IgD-negative memory B cell (primary cell): ENCODE results near the gene MYL3. TPM values are rescaled to one million over a fixed set of nuclear protein-coding genes. Genes with fewer than 3 reads are reported as not detected.
A peak's percentile ranks its signal among the peaks of the same experiment; 100 is the strongest.

Experiments used
- H3K27ac Mint-ChIP-seq, 3 donors: one replicate each; pipeline ENCODE4 v1.8.0; 2020 to 2022; ENCODE audit warnings: mild to moderate bottlenecking in 3 of 3, mixed read lengths in 3 of 3, moderate library complexity in 1 of 3
- H3K27me3 Mint-ChIP-seq: one replicate; pipeline ENCODE4 v1.8.0; 2021; ENCODE audit warnings: mixed read lengths
- H3K36me3 Mint-ChIP-seq: one replicate; pipeline ENCODE4 v1.8.0; 2020; ENCODE audit warnings: mild to moderate bottlenecking, mixed read lengths
- H3K4me1 Mint-ChIP-seq, 3 donors: one replicate each; pipeline ENCODE4 v1.8.0; 2020 to 2022; ENCODE audit warnings: mixed read lengths in 3 of 3, mild to moderate bottlenecking in 1 of 3
- H3K4me3 Mint-ChIP-seq, 4 donors: one replicate each; pipeline ENCODE4 v1.8.0; 2020 to 2022; ENCODE audit warnings: mild to moderate bottlenecking in 4 of 4, mixed read lengths in 4 of 4, moderate library complexity in 3 of 4
- H3K9me3 Mint-ChIP-seq, 3 donors: one replicate each; pipeline ENCODE4 v1.8.0; 2020 to 2021; ENCODE audit warnings: mixed read lengths in 3 of 3, mild to moderate bottlenecking in 1 of 3
- polyA plus RNA-seq: library from polyadenylated mRNA; unstranded; fragments of 300-500 nt; fragmentation: Illumina TruSeq; gene quantifications from one replicate; pipeline ENCODE4 v1.2.3, GENCODE V29; 2021

The MYL3 gene
- polyA plus RNA-seq, 1 donor from 2014 or later: not detected

- H3K27me3 Mint-ChIP-seq: peaks cover 5% of the 10 kb centered on the region
- H3K4me3 Mint-ChIP-seq: no peak overlapping the region
- no peaks in the 10 kb centered on the region for H3K36me3 Mint-ChIP-seq
- no peak overlapping the region for H3K27ac Mint-ChIP-seq
- no peaks in the 10 kb centered on the region for H3K9me3 Mint-ChIP-seq
- no peaks in the 10 kb centered on the region for H3K4me1 Mint-ChIP-seq
These were observed 5.5 kb downstream of the MYL3 start for GRCh38 chr3:46857485-46858341.

- Mint-ChIP-seq H3K4me1 (peaks cover 0 to 2% (median 0%) of the 10 kb centered on the region in 3 donors), H3K27ac (no peak overlapping the region), H3K4me3 (no peak overlapping the region), H3K36me3 (no peaks in the 10 kb centered on the region), H3K9me3 (no peaks in the 10 kb centered on the region), H3K27me3 (peaks cover 5% of the 10 kb centered on the region)
These were observed 6.4 kb downstream of the MYL3 start for GRCh38 chr3:46856576-46857471.

- H3K9me3 Mint-ChIP-seq: no peaks in the 10 kb centered on the region
- no peaks in the 10 kb centered on the region for H3K36me3 Mint-ChIP-seq
- H3K4me3 Mint-ChIP-seq: no peak overlapping the region
- peaks cover 9% of the 10 kb centered on the region for H3K27me3 Mint-ChIP-seq
- peaks cover 0 to 2% (median 0%) of the 10 kb centered on the region in 3 donors for H3K4me1 Mint-ChIP-seq
- no peak overlapping the region for H3K27ac Mint-ChIP-seq
These were observed 8.7 kb downstream of the MYL3 start for GRCh38 chr3:46854555-46854991.

GRCh38 chr3:46853441-46854415, 9.5 kb downstream of the MYL3 start:
- Mint-ChIP-seq H3K9me3 (no peaks in the 10 kb centered on the region), H3K27ac (no peak overlapping the region), H3K27me3 (peaks cover 9% of the 10 kb centered on the region), H3K36me3 (no peaks in the 10 kb centered on the region), H3K4me3 (no peak overlapping the region), H3K4me1 (peaks cover 0 to 2% (median 0%) of the 10 kb centered on the region in 3 donors)

- Mint-ChIP-seq H3K9me3 (no peaks in the 10 kb centered on the region), H3K4me1 (peaks cover 0 to 2% (median 0%) of the 10 kb centered on the region in 3 donors), H3K4me3 (no peak overlapping the region), H3K36me3 (no peaks in the 10 kb centered on the region), H3K27ac (peak overlapping the region in 1 of 3 donors; percentile 1), H3K27me3 (peaks cover 4% of the 10 kb centered on the region)
These were observed 10.3 kb downstream of the MYL3 start for GRCh38 chr3:46852839-46853355.

DNA sequence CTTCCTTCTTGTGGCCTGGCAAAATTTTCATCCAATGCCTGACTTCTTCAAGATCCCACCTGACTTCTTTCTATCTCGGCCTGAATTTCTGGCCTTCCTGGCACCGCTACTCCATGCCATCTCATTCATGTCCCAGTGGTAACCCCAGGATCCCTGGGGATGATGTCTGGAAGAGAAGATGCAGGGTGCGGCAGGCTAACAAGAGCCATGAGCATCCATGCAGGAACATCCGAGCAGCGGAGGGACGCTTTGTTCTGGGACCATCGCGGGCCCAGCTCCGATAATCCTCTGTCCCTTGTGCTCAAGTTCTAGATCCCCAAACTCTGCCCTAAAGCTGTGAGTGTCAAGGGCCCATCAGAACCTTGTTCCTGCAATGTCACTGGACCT, 10.9 kb downstream of the MYL3 start:
- Mint-ChIP-seq H3K4me3 (no peak overlapping the region), H3K27ac (no peak overlapping the region), H3K4me1 (peaks cover 0 to 3% (median 0%) of the 10 kb centered on the region in 3 donors), H3K36me3 (no peaks in the 10 kb centered on the region), H3K27me3 (peaks cover 3% of the 10 kb centered on the region), H3K9me3 (no peaks in the 10 kb centered on the region)

DNA sequence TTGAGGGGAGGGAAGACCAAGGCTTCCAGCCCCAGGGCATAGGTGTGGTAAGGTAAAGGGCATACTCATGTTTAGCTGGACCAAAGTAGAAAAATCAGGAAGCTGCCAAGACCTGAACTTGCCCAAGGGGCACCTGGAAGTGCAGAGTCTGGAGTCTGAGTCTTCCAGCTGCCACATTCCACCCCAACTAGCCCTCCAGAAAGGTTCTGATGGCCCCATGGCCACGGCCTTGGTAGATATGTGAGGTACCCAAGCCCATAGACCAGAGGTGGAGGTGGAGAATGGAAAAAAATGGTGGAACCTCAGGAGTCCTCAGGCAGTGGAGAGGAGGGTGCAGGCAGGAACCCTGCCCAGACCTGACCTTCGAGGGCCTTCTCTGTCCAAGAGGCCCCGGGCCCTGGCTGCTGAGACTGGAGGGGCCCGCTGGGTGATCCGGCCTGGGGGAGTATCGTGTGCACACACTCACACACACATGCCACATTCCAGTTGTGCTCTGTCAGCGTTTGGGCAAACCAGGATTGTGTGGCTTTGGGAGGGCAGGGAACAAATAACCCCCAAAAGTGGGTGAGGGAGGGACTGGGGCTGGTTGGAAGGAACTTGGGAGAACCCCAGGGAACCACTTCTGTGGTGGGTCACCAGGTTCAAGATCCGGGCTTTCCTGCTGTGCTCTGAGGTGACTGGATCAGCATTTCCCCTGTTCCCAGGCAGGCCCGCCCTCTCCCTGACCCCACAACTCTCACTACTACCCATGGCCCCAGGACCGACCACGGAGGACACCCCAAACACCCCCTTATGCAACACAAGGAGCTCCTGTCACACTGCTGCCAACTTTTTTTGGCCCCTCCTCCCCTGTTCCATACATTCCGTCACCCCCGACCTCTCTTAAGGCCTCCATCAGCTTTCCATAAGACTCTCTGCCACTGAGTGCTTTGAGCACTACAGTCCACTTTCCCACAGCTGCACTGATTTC, 11.6 kb downstream of the MYL3 start:
- no peak overlapping the region for H3K4me3 Mint-ChIP-seq
- peaks cover 0 to 5% (median 0%) of the 10 kb centered on the region in 3 donors for H3K4me1 Mint-ChIP-seq
- H3K27ac Mint-ChIP-seq: peak overlapping the region in 1 of 3 donors; percentile 59
- no peaks in the 10 kb centered on the region for H3K9me3 Mint-ChIP-seq
- H3K36me3 Mint-ChIP-seq: no peaks in the 10 kb centered on the region
- peaks cover 3% of the 10 kb centered on the region for H3K27me3 Mint-ChIP-seq

GRCh38 chr3:46850468-46850779, 12.8 kb downstream of the MYL3 start:
- peaks cover 3% of the 10 kb centered on the region for H3K27me3 Mint-ChIP-seq
- H3K36me3 Mint-ChIP-seq: no peaks in the 10 kb centered on the region
- H3K4me1 Mint-ChIP-seq: peaks cover 0 to 5% (median 0%) of the 10 kb centered on the region in 3 donors
- H3K4me3 Mint-ChIP-seq: no peak overlapping the region
- no peaks in the 10 kb centered on the region for H3K9me3 Mint-ChIP-seq
- no peak overlapping the region for H3K27ac Mint-ChIP-seq

GRCh38 chr3:46849686-46850467, 13.4 kb downstream of the MYL3 start:
- Mint-ChIP-seq H3K4me3 (no peak overlapping the region), H3K36me3 (no peaks in the 10 kb centered on the region), H3K27me3 (peaks cover 3% of the 10 kb centered on the region), H3K9me3 (no peaks in the 10 kb centered on the region), H3K27ac (no peak overlapping the region), H3K4me1 (peaks cover 0 to 6% (median 2%) of the 10 kb centered on the region in 3 donors)

DNA sequence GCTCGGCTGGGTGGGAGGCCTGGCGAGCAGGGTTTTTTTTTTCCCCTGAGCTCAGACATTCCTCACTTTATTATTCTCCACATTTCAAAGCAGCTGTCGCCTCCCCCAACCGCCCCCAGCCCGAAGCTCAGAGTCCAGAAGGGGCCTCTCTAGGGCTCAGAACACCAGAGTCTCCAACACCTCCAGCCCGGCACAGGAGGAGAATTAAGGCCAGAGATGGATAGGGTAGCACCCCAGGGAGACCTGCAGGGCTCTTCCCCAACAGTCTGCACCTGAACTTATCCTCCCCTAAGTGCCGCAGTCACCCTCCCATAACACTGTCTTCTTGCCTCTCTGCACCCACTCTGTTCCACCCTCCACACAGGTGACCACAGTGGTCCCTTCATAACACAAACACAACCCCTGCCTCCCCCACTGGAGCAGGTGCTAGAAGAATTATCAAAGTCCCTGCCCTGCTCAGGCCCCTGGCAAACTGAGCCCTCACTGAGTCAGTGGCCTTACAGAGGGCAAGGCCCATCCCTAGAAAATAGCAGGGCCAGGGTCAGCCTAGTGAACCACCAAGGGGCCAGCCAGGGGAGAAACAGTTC, 14.1 kb downstream of the MYL3 start:
- Mint-ChIP-seq H3K4me3 (no peak overlapping the region), H3K36me3 (no peaks in the 10 kb centered on the region), H3K4me1 (peaks cover 0 to 6% (median 2%) of the 10 kb centered on the region in 3 donors), H3K27ac (no peak overlapping the region), H3K27me3 (peaks cover 3% of the 10 kb centered on the region), H3K9me3 (no peaks in the 10 kb centered on the region)

DNA sequence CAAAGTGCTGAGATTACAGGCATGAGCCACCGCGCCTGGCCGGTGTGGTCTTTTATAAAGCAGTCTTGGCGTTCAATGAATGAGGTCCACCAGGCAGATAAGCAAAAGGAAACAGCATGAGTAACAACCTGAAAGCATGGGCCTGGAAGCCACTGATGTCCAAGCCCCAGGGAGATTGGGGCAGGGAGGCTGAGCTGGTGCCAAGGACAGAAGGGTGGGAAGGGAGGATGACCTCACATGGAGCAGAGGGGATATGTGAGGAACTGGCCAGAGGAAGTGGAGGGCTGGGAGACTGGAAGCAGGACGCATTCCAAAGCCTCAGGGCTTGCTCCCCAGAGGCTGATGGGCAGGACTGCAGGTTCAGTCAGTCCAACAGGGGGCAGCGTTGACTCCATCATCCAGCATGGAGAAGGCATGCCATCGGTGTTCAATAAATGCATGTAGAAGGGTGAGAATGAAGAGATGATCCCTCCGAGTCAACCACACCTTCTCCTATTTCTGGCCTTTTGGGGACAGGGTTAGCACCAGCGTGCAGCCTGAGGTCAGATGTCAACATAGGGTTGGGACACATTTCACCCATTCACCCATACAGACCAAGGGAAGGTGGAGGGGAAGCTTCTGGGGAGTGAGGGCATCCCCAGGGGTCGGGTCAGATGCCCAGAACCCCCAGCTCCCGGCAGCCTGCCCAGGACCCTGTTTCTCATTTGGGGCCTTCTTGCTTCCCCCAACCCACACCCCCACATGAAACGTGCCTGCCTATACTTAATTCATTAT, 14.8 kb downstream of the MYL3 start:
- H3K27me3 Mint-ChIP-seq: peaks cover 3% of the 10 kb centered on the region
- H3K9me3 Mint-ChIP-seq: no peaks in the 10 kb centered on the region
- H3K27ac Mint-ChIP-seq: no peak overlapping the region
- peaks cover 2 to 6% (median 4%) of the 10 kb centered on the region in 3 donors for H3K4me1 Mint-ChIP-seq
- H3K36me3 Mint-ChIP-seq: no peaks in the 10 kb centered on the region
- peak overlapping the region in 2 of 4 donors; percentile 34 to 78 for H3K4me3 Mint-ChIP-seq

- no peak overlapping the region for H3K27ac Mint-ChIP-seq
- H3K36me3 Mint-ChIP-seq: no peaks in the 10 kb centered on the region
- H3K27me3 Mint-ChIP-seq: peaks cover 3% of the 10 kb centered on the region
- H3K9me3 Mint-ChIP-seq: peaks cover 2 to 6% (median 4%) of the 10 kb centered on the region in 3 donors
- peaks cover 2 to 6% (median 4%) of the 10 kb centered on the region in 3 donors for H3K4me1 Mint-ChIP-seq
- peak overlapping the region in 1 of 4 donors; percentile 78 for H3K4me3 Mint-ChIP-seq
These were observed 15.5 kb downstream of the MYL3 start for GRCh38 chr3:46847744-46848143.
